ENCODE measurements around the gene SCD5. TPM values are rescaled to one million over a fixed set of nuclear protein-coding genes. Genes with fewer than 3 reads are reported as not detected.

SCD5 gene
- total RNA-seq, 1 donor from 2014 or later, result 17.9 TPM

- Histone ChIP-seq H3K4me3 (ENCODE audit: low read depth, low read length) (no peak overlapping the region), H3K27me3 (ENCODE audit: control insufficient read depth, insufficient read depth, low read length) (no peaks in the 10 kb centered on the region), H3K36me3 (ENCODE audit: control insufficient read depth, insufficient read depth, low read length) (no peaks in the 10 kb centered on the region)
- no peak for DNase-seq (ENCODE audit: low read depth)
- TF ChIP-seq CTCF (IDR thresholded peaks at IDR 0.05; ENCODE audit: insufficient read depth, low read length, poor library complexity, severe bottlenecking), result no peak
Measured at GRCh38 chr4:82747686-82748575, 50.7 kb downstream of the SCD5 start.

- no peak overlapping the region for H3K4me3 ChIP-seq (ENCODE audit: low read depth, low read length)
- no peak for DNase-seq (ENCODE audit: low read depth)
- TF ChIP-seq CTCF (IDR thresholded peaks at IDR 0.05; ENCODE audit: insufficient read depth, low read length, poor library complexity, severe bottlenecking), result no peak
Measured at GRCh38 chr4:82746705-82747574, 51.7 kb downstream of the SCD5 start.

GRCh38 chr4:82745173-82745842 lies 53.3 kb downstream of the SCD5 start:
- Histone ChIP-seq H3K4me3 (ENCODE audit: low read depth, low read length) (no peak overlapping the region), H3K27me3 (ENCODE audit: control insufficient read depth, insufficient read depth, low read length) (no peaks in the 10 kb centered on the region), H3K36me3 (ENCODE audit: control insufficient read depth, insufficient read depth, low read length) (no peaks in the 10 kb centered on the region)
- TF ChIP-seq CTCF (IDR thresholded peaks at IDR 0.05; ENCODE audit: insufficient read depth, low read length, poor library complexity, severe bottlenecking), result no peak
- DNase-seq (ENCODE audit: low read depth), result peak; percentile 32

More at GRCh38 chr4:82746705-82747574, 51.7 kb downstream of the SCD5 start:
- Histone ChIP-seq H3K36me3 (ENCODE audit: control insufficient read depth, insufficient read depth, low read length) (no peaks in the 10 kb centered on the region), H3K27me3 (ENCODE audit: control insufficient read depth, insufficient read depth, low read length) (no peaks in the 10 kb centered on the region)

GRCh38 chr4:82744284-82744968 lies 54.2 kb downstream of the SCD5 start:
- no peaks in the 10 kb centered on the region for H3K27me3 ChIP-seq (ENCODE audit: control insufficient read depth, insufficient read depth, low read length)
- no peak for TF ChIP-seq CTCF (IDR thresholded peaks at IDR 0.05; ENCODE audit: insufficient read depth, low read length, poor library complexity, severe bottlenecking)
- peak; percentile 49 for DNase-seq (ENCODE audit: low read depth)
- H3K36me3 ChIP-seq (ENCODE audit: control insufficient read depth, insufficient read depth, low read length), result no peaks in the 10 kb centered on the region
- H3K4me3 ChIP-seq (ENCODE audit: low read depth, low read length), result no peak overlapping the region

- no peaks in the 10 kb centered on the region for H3K27me3 ChIP-seq (ENCODE audit: control insufficient read depth, insufficient read depth, low read length)
- TF ChIP-seq CTCF (IDR thresholded peaks at IDR 0.05; ENCODE audit: insufficient read depth, low read length, poor library complexity, severe bottlenecking), result no peak
- DNase-seq (ENCODE audit: low read depth), result no peak
- no peak overlapping the region for H3K4me3 ChIP-seq (ENCODE audit: low read depth, low read length)
- no peaks in the 10 kb centered on the region for H3K36me3 ChIP-seq (ENCODE audit: control insufficient read depth, insufficient read depth, low read length)
Measured at GRCh38 chr4:82741188-82741587, 57.4 kb downstream of the SCD5 start.

Measured in kidney epithelial cell (primary cell).